Measurements from ENCODE around the gene ACE2. TPM values are rescaled to one million over a fixed set of nuclear protein-coding genes. Genes with fewer than 3 reads are reported as not detected.

ACE2 gene
- total RNA-seq, 2 donors from 2014 or later: 6.2 to 17.5 TPM

DNA sequence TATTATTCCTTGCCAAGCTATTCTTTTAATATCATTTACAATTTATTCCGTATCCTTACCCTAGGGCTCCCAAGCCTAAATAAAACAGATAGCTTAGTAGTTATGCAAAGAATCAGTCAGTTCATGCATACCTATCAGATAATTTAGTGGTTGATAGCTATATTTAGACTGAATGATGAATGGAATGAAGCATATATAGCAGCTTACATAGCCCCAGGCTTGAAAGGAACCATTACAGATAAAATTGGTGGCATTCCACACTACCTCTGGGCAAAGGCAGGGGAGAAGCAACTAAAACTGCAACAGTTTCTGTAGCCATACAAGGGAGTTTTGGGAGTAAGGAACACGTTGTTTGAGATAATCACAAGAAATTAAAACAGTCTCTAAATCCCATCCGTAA, 2.7 kb downstream of the ACE2 start:
- no peaks in the 10 kb centered on the region for H3K4me1 ChIP-seq
- H3K36me3 ChIP-seq (replicated peaks in 1 of 2; ENCODE audit: insufficient read depth in 1 of 2, low read depth in 2 of 2): no peaks in the 10 kb centered on the region
- no peak overlapping the region for H3K4me3 ChIP-seq
- TF ChIP-seq, protein P1, sequence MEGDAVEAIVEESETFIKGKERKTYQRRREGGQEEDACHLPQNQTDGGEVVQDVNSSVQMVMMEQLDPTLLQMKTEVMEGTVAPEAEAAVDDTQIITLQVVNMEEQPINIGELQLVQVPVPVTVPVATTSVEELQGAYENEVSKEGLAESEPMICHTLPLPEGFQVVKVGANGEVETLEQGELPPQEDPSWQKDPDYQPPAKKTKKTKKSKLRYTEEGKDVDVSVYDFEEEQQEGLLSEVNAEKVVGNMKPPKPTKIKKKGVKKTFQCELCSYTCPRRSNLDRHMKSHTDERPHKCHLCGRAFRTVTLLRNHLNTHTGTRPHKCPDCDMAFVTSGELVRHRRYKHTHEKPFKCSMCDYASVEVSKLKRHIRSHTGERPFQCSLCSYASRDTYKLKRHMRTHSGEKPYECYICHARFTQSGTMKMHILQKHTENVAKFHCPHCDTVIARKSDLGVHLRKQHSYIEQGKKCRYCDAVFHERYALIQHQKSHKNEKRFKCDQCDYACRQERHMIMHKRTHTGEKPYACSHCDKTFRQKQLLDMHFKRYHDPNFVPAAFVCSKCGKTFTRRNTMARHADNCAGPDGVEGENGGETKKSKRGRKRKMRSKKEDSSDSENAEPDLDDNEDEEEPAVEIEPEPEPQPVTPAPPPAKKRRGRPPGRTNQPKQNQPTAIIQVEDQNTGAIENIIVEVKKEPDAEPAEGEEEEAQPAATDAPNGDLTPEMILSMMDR (IDR thresholded peaks at IDR 0.05): no peak
- no peak for TF ChIP-seq POLR2A (IDR thresholded peaks at IDR 0.05)
- H3K27ac ChIP-seq: no peak overlapping the region
- H3K9me3 ChIP-seq: no peaks in the 10 kb centered on the region
- ATAC-seq: no peak
- no peak for DNase-seq
- intact Hi-C loops (cut with DNase I): no loop called here
- no peaks in the 10 kb centered on the region for H3K27me3 ChIP-seq
- WGBS, 2 donors: 68 to 83% methylated on average over 3 of the region's 3 CpGs

DNA sequence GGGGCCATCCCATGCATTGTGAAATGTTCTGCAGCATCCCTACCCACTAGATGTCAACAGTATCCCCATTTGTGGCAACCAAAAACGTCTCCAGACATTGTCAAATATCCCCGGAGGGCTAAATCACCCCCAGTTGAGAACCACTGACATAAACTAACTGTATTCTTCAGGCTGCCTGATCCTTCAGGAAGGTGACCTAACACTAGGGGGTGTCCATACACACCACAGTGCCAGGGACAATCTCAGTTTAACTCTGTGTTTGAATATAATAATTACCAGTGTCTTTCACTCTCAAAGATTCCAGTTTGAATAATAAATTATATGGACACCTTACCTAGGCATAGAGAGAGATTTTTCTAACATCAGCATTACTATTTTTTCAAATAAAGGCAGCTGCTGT, 6.4 kb downstream of the ACE2 start:
- H3K27ac ChIP-seq: no peak overlapping the region
- H3K4me1 ChIP-seq: no peaks in the 10 kb centered on the region
- H3K4me3 ChIP-seq: no peak overlapping the region
- ATAC-seq (no peak), DNase-seq (no peak)
- 18 to 34% methylated on average over 2 of the region's 2 CpGs for WGBS, 2 donors
- TF ChIP-seq, protein P1 (IDR thresholded peaks at IDR 0.05): no peak
- no peak for TF ChIP-seq POLR2A (IDR thresholded peaks at IDR 0.05)
- H3K36me3 ChIP-seq (replicated peaks in 1 of 2; ENCODE audit: insufficient read depth in 1 of 2, low read depth in 2 of 2): no peaks in the 10 kb centered on the region
- intact Hi-C loops (cut with DNase I): no loop called here
- no peaks in the 10 kb centered on the region for H3K27me3 ChIP-seq
- no peaks in the 10 kb centered on the region for H3K9me3 ChIP-seq

DNA sequence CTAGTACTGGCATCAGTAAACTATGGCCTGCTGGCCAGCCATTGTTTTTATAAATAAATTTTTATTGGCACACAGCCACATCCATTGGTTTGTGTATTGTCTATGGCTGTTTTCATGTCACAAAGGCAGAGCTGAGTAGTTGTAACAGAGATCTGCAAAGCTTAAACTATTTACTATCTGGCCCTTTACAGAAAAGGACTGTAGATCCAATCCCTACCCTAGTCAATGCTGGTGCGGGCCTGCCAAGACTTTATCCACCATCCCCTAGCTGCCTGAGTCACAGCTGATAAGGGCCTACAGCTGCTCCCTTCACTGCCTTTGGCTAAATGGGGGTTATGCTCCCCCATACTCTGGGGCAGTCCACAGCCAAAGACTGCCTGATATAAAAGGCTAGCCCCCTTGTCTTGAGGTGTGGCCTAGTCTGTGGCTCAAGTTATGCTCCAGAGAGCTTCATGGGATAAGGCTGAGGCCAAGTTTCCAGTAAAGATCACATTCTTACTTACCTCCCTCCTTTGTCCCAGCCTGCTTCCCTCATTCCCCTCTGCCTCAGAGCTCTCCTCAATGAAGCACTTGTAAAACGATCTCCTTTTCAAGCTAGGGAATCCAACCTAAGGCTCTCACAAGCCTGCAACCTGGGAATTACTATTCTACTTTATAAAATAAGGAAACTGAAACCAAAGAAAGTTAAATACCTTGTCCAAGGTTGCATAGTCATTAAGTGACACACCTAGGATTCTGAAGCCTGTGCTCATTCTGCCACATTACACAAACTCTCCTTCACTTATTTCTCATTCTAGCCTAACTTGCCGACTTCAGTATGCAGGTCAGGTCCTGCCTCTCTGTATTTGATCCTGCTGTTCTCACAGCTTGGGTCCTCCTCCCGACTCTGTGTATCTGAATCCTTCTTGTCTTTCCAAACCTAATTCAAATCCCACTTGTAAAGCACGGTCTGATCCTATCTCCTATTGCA, 20.7 kb downstream of the ACE2 start:
- Histone ChIP-seq H3K27ac (peak overlapping the region in 3 of 4 donors; percentile 28 to 48 (median 44)), H3K4me3 (no peak overlapping the region), H3K36me3 (replicated peaks in 1 of 2; ENCODE audit: insufficient read depth in 1 of 2, low read depth in 2 of 2) (no peaks in the 10 kb centered on the region), H3K27me3 (no peaks in the 10 kb centered on the region), H3K9me3 (no peaks in the 10 kb centered on the region), H3K4me1 (no peaks in the 10 kb centered on the region)
- intact Hi-C loops (cut with DNase I): no loop called here
- WGBS, 2 donors: 54 to 63% methylated on average over 5 of the region's 5 CpGs
- ATAC-seq: peak; percentile 65
- peak; percentile 13 to 61 (median 31) for DNase-seq
- TF ChIP-seq, protein P1 (IDR thresholded peaks at IDR 0.05): no peak
- no peak for TF ChIP-seq POLR2A (IDR thresholded peaks at IDR 0.05)

DNA sequence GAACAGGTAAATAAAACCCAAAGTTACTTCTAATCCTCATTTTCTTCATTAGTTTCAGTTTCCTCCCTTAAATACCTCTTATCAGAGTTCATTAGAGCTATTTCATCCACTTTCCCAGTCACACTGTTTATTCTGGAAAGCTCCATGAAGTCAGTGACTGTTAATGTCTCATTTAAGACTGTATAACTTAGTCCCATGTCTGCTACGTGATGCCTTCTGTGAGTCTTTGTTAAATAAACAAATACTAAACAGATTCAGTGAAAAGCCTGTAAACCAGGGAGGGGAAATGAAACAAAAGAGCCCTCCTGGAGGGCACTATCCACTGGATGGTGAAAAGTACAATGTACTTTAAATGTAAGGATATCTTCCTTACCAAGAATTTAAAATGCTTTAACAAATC, 24.7 kb downstream of the ACE2 start:
- Histone ChIP-seq H3K4me3 (no peak overlapping the region), H3K4me1 (no peaks in the 10 kb centered on the region), H3K27me3 (no peaks in the 10 kb centered on the region), H3K27ac (no peak overlapping the region), H3K9me3 (no peaks in the 10 kb centered on the region), H3K36me3 (replicated peaks in 1 of 2; ENCODE audit: insufficient read depth in 1 of 2, low read depth in 2 of 2) (no peaks in the 10 kb centered on the region)
- DNase-seq (no peak), ATAC-seq (no peak)
- intact Hi-C loops (cut with DNase I): no loop called here
- TF ChIP-seq, protein P1 (IDR thresholded peaks at IDR 0.05): no peak
- no peak for TF ChIP-seq POLR2A (IDR thresholded peaks at IDR 0.05)
- WGBS, 2 donors: 46 to 57% methylated on average over 1 of the region's 1 CpG
